NCI-H2081 treated with DMSO at 0.1 percent for 48 hours (cell line): Measurements from ENCODE around the gene HLTF.

Source experiments
- DNase-seq: peaks from one replicate; lab custom pipeline; 2025; lab: John Stamatoyannopoulos, UW

Gene HLTF

DNA sequence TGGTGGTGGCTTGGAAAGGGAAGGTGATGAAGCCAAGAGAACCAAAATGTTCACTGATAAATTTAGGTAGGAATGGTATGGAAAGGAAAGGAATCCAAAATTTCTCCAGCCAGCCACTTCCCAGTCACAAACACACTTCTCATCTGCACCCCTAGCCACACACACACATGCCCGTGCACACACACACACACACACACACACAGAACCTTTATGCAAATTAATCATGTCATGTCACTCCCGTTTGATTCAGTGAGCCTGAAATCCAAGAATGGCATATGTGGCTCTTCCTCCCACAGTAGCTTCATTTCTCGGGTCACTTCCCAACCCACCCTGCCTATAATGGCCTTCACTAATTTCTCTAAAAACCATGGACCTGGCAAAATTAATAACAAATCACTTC is 3.1 kb upstream of the HLTF start:
- DNase-seq: no peak

GRCh38 chr3:149087208-149087607 is 875 bp upstream of the HLTF start:
- DNase-seq: no peak

DNA sequence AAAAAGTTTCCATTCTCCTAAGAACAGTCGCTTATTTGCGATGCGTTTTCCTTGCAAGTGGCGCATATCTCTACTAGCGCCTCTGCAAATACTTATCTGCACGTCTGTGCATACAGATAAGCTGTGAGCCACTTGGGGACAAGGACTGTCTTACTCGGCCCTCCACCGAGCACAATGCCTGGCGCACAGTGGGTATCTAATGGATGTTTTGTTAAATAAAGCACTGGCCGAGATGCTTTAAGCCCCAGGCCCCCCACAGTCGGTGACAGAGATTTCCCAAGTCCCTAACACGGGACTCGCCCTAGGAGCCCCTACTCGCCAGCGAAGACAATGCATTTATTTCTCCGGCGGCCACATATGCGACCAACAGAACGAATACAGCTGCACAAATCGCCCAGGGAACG is 503 bp downstream of the HLTF start:
- no peak for DNase-seq

DNA sequence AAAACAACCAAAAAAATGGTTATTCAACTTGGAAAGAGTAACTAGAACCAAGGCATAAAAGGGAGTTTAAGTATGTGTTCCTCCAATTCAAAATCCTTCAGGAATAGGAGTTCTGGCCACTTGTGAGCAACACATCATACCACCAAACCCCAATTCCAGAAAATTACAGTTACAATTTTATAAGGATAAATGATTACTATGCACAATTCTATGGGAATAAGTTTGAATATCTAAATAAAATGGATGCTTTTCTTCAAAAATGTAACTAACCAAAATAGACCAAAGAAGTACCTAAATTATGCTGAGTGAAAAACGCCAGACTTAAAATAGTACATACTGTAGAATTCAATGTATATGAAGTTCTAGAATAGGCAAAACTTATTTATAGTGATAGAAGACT is 4.6 kb downstream of the HLTF start:
- DNase-seq: no peak

GRCh38 chr3:149080699-149081091 is 5.6 kb downstream of the HLTF start:
- no peak for DNase-seq

- no peak for DNase-seq
Measured at GRCh38 chr3:149080011-149080698, 6.2 kb downstream of the HLTF start.

GRCh38 chr3:149077628-149078027 is 8.7 kb downstream of the HLTF start:
- no peak for DNase-seq

DNA sequence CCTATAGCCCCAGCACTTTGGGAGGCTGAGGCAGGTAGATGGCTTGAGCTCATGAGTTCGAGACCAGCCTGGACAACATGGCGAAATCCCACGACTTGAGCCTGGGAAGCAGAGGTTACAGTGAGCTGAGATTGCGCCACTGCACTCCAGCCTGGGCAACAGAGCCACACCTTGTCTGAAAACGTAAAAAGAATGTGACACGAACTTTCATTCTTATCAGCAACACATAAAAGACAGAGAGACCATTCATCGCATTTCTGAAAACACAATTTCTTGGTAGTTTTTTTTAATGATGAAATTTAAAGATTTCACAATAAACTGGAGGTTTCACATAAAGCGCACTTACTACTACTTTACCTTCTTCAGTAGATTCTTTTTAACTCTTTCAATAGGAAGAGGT is 18.4 kb downstream of the HLTF start:
- no peak for DNase-seq

DNA sequence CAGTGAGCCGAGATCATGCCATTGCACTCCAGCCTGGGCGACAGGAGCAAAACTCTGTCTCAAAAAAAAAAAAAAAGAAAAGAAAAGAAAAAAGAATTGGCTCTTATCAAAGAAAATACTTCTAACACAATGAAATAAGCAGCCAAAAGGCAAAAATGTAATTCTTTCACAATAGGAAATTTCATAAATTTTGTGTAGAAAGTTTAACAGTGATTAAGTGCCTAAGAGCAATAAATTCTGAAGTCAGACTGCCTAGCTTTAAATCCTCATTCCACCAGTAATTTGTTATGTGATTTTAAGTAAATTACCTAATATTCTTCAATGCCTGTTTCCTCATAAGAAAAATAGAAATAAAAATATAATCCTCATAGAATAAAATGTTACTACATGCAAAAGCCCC is 24.6 kb downstream of the HLTF start:
- DNase-seq: no peak

DNA sequence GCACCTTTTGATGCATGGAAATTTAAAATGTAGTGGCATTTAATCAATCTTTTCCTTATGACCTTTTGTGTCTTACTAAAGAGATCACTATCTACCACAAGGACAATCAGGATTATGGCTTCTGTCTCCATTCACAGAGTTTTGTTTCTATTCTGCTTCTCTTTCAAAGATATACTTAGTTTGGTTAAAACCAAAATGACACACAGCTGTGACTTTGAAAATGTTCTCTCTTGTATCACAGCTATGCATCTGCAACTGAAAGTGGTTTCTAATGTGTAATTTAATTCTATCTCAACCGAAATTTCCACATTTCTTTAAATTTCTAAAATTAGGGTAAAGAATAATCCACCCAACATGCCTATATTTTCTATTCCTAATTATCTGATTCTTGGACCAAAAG is 27.7 kb downstream of the HLTF start:
- no peak for DNase-seq

- DNase-seq: no peak
Measured at GRCh38 chr3:149058198-149058597, 28.1 kb downstream of the HLTF start.

DNA sequence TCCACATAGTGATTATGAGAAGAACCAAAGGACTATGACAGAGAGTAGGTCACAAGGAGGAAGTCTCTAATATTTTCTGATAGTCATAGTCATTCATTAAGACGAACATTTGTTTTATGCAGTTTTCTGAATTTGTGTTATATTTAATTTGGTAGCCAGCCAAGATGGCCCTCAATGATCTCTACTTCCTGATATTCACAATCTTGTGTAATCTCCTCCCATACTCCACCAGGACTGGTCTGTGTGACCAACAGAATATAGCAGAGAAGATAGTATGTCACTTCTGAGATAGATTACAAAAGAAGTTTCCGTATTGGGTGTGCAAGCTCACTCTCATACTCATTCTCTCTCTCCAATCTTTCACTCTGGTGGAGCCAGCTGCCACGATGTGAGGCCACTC is 30.8 kb downstream of the HLTF start:
- no peak for DNase-seq

GRCh38 chr3:149044339-149045083 is 41.8 kb downstream of the HLTF start:
- DNase-seq: no peak

- DNase-seq: no peak
Measured at GRCh38 chr3:149042789-149043386, 43.4 kb downstream of the HLTF start.

GRCh38 chr3:149038322-149038721 is 48.0 kb downstream of the HLTF start:
- no peak for DNase-seq

GRCh38 chr3:149037684-149038083 is 48.6 kb downstream of the HLTF start:
- no peak for DNase-seq

GRCh38 chr3:149031096-149031495 is 55.2 kb downstream of the HLTF start:
- DNase-seq: no peak

GRCh38 chr3:149026718-149027117 is 59.6 kb downstream of the HLTF start:
- DNase-seq: no peak

DNA sequence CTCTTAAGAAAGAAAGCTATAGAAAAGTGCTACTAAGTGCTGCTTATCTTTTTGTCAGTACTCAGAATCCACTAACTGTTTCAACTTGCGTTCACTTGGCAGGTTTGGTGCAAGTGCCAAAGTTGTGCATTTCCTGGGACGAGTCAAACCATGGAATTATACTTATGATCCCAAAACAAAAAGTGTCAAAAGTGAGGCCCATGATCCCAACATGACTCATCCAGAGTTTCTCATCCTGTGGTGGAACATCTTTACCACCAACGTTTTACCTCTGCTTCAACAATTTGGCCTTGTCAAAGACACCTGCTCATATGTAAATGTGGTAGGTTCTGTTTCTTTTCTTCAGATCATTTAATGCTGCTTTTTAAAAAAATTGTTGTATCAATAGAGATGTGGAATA is 62.4 kb downstream of the HLTF start:
- DNase-seq: no peak

DNA sequence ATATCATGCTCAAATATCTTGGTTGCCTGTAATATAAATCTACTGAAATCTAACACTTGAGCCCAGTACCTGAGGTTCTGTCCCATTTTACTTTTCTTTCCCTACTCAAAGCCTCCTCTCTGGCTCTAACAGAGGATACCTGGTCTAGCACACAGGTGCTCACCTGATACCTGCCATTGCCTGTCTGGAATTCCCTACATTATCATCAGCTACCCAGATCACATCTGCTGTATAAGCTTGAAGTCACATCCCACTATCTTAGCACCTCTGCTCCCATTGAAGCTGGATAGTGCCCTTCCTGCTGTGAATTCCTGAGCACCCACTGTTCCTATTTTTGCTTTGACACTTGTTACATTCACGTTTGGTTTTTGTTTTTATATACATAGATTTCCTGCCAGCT is 64.5 kb downstream of the HLTF start:
- DNase-seq: no peak

GRCh38 chr3:149020839-149021252 is 65.5 kb downstream of the HLTF start:
- DNase-seq: no peak

- no peak for DNase-seq
Measured at GRCh38 chr3:149020196-149020838, 66.0 kb downstream of the HLTF start.

DNA sequence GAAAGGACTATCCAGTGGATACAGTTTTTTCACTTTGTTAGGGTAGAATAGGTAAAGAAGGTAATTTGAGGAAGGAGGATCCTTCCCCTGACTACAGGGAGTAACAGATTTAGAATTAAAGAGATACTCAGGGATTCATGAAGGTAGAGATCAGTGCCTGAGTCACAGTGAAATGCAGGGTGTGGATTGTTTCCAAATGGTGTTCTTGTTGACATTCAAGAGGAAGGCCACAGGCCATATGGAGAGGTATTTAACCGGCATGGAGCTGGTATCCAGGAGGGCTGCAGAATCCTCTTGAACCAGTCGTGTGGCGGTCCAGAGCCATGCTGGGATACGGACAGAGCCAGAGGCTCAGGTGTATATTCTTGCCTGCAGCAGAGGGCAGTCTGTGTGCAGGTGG is 66.8 kb downstream of the HLTF start:
- DNase-seq: no peak
